ENCODE results near the gene MAS1. TPM values are rescaled to one million over a fixed set of nuclear protein-coding genes. Genes with fewer than 3 reads are reported as not detected.

MAS1 gene
- total and polyA plus RNA-seq, 10 of the 15 experiments (the other 5 are each of a cell fraction or from before 2014, with no cell fraction given), result under 0.01 to 0.08 TPM; not detected in 8

DNA sequence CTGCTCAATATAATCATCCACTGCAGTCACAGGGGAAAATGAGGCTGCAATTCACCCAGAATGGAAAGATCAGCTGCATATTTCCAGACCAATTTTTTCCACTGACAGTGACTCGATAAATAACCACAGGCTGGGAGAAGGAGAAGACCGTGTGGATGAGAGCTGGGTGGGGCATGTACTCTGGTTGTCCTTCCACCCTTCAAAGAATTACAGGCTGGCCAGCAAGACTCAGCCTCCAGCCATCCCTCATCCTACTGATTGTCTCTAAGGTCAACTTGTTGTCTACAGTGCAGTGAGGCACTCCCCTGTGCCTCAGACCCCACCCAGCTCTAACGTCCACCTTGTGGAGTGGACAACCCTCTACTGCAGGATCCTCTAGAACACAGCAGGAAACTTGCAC, 14.5 kb upstream of the MAS1 start (continued):
- TF ChIP-seq MYC (IDR thresholded peaks at IDR 0.05; ENCODE audit: insufficient read depth, insufficient read length, insufficient replicate concordance, low read length, severe bottlenecking), result no peak
- TF ChIP-seq, protein P1, sequence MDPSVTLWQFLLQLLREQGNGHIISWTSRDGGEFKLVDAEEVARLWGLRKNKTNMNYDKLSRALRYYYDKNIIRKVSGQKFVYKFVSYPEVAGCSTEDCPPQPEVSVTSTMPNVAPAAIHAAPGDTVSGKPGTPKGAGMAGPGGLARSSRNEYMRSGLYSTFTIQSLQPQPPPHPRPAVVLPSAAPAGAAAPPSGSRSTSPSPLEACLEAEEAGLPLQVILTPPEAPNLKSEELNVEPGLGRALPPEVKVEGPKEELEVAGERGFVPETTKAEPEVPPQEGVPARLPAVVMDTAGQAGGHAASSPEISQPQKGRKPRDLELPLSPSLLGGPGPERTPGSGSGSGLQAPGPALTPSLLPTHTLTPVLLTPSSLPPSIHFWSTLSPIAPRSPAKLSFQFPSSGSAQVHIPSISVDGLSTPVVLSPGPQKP (IDR thresholded peaks at IDR 0.05; ENCODE audit: low read depth, low read length), result no peak

DNA sequence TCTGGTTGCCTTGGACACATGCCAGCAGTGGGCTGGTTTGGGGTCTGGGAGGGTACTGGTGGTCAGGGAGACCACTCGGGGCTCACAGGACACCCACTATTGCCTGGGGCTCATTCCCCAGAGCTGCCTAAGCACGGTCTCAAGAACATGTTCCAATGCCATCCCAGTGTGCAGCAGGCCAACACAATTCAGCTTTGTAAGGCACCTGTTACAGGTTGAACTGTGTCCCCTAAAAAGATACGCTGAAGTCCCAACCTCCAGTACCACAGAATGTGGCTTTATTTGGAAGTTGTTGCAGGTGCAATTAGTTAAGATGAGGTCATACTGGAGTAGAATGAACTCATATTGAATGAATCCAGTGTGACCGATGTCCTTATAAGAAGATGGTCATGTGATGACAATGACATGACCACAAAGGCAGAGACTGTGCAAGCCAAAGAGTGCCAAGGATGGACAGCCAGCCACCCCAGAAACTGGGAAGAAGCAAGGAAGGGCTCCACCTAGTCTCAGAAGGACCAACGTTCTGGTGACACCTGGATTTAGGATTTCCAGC, 13.5 kb upstream of the MAS1 start:
- Histone ChIP-seq H3K27ac (ENCODE audit: control insufficient read depth, insufficient read depth) (no peak overlapping the region), H3K4me1 (ENCODE audit: control insufficient read depth, insufficient read depth, low read length) (no peaks in the 10 kb centered on the region), H4K20me1 (ENCODE audit: control insufficient read depth, insufficient read depth) (no peaks in the 10 kb centered on the region; the same call in 1 of the 2 replicates), H3K79me2 (ENCODE audit: control insufficient read depth, insufficient read depth, low read length) (no peaks in the 10 kb centered on the region), H3K9ac (ENCODE audit: control insufficient read depth, insufficient read depth, low read length) (no peak overlapping the region), H3K27me3 (replicated peaks in 1 of 2; ENCODE audit: control insufficient read depth in 2 of 2, insufficient read depth in 2 of 2, low read length in 1 of 2) (no peaks in the 10 kb centered on the region), H3K4me2 (ENCODE audit: control insufficient read depth, insufficient read depth) (no peak overlapping the region), H3K36me3 (ENCODE audit: control insufficient read depth in 2 of 2, insufficient read depth in 2 of 2, low read length in 1 of 2) (no peaks in the 10 kb centered on the region), H3K9me3 (replicated peaks; ENCODE audit: control insufficient read depth, insufficient read depth, low read length) (no peaks in the 10 kb centered on the region), H2AFZ (ENCODE audit: control insufficient read depth, low read depth, low read length) (no peak overlapping the region), H3K4me3 (no peak overlapping the region)
- BruUV-seq (replicated peaks), result no TSS peak
- in situ Hi-C loops (cut with MboI), result no loop called here
- intact Hi-C loops (cut with micrococcal nuclease; ENCODE audit: unreplicated experiment), result no loop called here
- 20% methylated on average over 5 of the region's 5 CpGs for WGBS (ENCODE audit: insufficient coverage, insufficient replicate concordance, low lambda C conversion rate, missing lambda C conversion rate)
- FAIRE-seq (no peak), DNase-seq (ENCODE audit: low read depth, low spot score) (no peak), ATAC-seq (no peak)
- RAD21 ChIA-PET (ENCODE audit: unreplicated experiment), result interaction anchor here (1.5 kb wide), 1 partner anchor 53 kb away, joined by 4 read pairs; no protein-coding TSS in a partner anchor
- SMC1A ChIA-PET (ENCODE audit: uncharacterized antibody, unreplicated experiment), result interaction anchor here (1.2 to 2.9 kb wide), 3 partner anchors 14 to 55 kb away, joined by 5 to 10 read pairs (median 9); no protein-coding TSS in a partner anchor
- CTCF ChIA-PET, result interaction anchor here (1.1 to 1.8 kb wide), 2 partner anchors 11 to 14 kb away, joined by 3 to 4 read pairs; no protein-coding TSS in a partner anchor
- POLR2A ChIA-PET, result interaction anchor here (2.7 kb wide), 1 partner anchor 53 kb away, joined by 8 read pairs; no protein-coding TSS in a partner anchor
- TF ChIP-seq, protein P2, sequence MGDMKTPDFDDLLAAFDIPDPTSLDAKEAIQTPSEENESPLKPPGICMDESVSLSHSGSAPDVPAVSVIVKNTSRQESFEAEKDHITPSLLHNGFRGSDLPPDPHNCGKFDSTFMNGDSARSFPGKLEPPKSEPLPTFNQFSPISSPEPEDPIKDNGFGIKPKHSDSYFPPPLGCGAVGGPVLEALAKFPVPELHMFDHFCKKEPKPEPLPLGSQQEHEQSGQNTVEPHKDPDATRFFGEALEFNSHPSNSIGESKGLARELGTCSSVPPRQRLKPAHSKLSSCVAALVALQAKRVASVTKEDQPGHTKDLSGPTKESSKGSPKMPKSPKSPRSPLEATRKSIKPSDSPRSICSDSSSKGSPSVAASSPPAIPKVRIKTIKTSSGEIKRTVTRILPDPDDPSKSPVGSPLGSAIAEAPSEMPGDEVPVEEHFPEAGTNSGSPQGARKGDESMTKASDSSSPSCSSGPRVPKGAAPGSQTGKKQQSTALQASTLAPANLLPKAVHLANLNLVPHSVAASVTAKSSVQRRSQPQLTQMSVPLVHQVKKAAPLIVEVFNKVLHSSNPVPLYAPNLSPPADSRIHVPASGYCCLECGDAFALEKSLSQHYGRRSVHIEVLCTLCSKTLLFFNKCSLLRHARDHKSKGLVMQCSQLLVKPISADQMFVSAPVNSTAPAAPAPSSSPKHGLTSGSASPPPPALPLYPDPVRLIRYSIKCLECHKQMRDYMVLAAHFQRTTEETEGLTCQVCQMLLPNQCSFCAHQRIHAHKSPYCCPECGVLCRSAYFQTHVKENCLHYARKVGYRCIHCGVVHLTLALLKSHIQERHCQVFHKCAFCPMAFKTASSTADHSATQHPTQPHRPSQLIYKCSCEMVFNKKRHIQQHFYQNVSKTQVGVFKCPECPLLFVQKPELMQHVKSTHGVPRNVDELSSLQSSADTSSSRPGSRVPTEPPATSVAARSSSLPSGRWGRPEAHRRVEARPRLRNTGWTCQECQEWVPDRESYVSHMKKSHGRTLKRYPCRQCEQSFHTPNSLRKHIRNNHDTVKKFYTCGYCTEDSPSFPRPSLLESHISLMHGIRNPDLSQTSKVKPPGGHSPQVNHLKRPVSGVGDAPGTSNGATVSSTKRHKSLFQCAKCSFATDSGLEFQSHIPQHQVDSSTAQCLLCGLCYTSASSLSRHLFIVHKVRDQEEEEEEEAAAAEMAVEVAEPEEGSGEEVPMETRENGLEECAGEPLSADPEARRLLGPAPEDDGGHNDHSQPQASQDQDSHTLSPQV (IDR thresholded peaks at IDR 0.05), result no peak
- TF ChIP-seq RCOR1 (conservative IDR thresholded peaks at IDR 0.05; ENCODE audit: low read depth, low read length), result no peak
- TF ChIP-seq, protein P3, sequence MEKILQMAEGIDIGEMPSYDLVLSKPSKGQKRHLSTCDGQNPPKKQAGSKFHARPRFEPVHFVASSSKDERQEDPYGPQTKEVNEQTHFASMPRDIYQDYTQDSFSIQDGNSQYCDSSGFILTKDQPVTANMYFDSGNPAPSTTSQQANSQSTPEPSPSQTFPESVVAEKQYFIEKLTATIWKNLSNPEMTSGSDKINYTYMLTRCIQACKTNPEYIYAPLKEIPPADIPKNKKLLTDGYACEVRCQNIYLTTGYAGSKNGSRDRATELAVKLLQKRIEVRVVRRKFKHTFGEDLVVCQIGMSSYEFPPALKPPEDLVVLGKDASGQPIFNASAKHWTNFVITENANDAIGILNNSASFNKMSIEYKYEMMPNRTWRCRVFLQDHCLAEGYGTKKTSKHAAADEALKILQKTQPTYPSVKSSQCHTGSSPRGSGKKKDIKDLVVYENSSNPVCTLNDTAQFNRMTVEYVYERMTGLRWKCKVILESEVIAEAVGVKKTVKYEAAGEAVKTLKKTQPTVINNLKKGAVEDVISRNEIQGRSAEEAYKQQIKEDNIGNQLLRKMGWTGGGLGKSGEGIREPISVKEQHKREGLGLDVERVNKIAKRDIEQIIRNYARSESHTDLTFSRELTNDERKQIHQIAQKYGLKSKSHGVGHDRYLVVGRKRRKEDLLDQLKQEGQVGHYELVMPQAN (conservative IDR thresholded peaks at IDR 0.05), result no peak
- TF ChIP-seq, protein P4, sequence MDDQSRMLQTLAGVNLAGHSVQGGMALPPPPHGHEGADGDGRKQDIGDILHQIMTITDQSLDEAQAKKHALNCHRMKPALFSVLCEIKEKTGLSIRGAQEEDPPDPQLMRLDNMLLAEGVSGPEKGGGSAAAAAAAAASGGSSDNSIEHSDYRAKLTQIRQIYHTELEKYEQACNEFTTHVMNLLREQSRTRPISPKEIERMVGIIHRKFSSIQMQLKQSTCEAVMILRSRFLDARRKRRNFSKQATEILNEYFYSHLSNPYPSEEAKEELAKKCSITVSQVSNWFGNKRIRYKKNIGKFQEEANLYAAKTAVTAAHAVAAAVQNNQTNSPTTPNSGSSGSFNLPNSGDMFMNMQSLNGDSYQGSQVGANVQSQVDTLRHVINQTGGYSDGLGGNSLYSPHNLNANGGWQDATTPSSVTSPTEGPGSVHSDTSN (IDR thresholded peaks at IDR 0.05; ENCODE audit: insufficient replicate concordance, low read depth, low read length), result no peak
- TF ChIP-seq SMARCA5 (IDR thresholded peaks at IDR 0.05), result no peak
- TF ChIP-seq BMI1 (IDR thresholded peaks at IDR 0.05; ENCODE audit: borderline replicate concordance), result no peak
- TF ChIP-seq, protein P5, sequence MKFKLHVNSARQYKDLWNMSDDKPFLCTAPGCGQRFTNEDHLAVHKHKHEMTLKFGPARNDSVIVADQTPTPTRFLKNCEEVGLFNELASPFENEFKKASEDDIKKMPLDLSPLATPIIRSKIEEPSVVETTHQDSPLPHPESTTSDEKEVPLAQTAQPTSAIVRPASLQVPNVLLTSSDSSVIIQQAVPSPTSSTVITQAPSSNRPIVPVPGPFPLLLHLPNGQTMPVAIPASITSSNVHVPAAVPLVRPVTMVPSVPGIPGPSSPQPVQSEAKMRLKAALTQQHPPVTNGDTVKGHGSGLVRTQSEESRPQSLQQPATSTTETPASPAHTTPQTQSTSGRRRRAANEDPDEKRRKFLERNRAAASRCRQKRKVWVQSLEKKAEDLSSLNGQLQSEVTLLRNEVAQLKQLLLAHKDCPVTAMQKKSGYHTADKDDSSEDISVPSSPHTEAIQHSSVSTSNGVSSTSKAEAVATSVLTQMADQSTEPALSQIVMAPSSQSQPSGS (IDR thresholded peaks at IDR 0.05; ENCODE audit: low read length), result no peak
- TF ChIP-seq SMAD5 (IDR thresholded peaks at IDR 0.05; ENCODE audit: low read depth), result no peak
- no peak for TF ChIP-seq PAX5 (IDR thresholded peaks at IDR 0.05; ENCODE audit: borderline replicate concordance, low read depth, low read length)

All from GM12878 (cell line).